Stimulated activated CD4-positive, alpha-beta T cell treated with anti-CD3 and anti-CD28 coated beads, Interleukin-15, amount 100 ng/mL, for 1 hour (primary cell): ENCODE data around the gene MAML3.
"Not testable (repeated sequence)": the region's sequence is repeated elsewhere in the genome, so short reads cannot be mapped to it uniquely, and the experiment has no call there.

Experiments
- DNase-seq, 2 donors: peaks; one replicate each; pipeline ENCODE4 v3.0.0-alpha.2; 2020; ENCODE audit warnings: low read depth in 1 of 2, low spot score in 1 of 2

The MAML3 gene

DNA sequence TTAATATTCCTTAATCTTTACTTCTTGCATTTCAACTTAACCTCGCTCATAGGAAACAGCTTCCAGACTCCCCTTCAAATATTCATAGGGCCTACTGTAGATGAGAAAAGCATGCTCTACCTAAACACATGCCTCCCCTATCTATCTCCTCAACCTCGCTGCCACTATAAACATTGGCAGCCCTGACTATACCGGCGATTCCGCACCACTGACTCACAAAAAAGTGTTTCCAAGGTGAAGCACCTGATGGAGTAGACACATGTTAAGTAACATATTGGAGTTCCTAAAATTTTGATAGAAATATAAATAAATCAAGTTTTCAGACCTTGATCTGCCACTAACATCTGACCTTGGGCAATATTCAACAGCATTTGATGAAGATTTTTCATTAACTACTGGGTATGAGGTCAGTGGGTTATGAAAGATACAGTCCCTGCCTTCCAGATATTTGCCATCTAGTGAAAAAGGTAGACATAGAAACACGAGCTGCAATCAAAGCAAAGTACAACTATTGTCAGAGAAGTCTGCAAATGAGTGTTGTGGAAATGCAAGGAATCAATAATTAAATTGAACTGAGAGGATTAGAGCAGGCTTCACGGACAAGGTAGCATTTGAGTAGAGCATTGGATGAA, 184.2 kb downstream of the MAML3 start:
- DNase-seq = no peak

DNA sequence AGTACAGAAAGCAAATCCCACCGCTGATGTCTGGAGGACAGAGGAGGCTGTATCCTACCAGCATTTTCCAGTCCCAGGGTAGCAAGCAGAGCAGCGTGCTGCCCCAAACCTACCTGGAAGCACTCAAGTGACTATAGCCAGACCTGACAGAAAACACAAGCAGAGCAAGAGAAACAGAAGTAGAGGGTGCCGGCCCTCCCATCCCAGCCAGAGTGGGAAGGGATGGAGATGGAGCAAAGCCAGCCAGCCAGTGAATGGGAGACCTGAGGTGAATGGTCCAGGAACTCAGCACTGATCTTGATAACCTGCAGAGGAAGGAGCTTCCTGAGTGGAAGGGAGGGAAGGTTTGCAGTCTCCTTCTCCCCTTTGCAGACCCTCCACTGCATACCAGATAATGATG, 185.2 kb downstream of the MAML3 start:
- no peak for DNase-seq

- DNase-seq = no peak
Observed at GRCh38 chr4:139966383-139966782, 187.6 kb downstream of the MAML3 start.

- DNase-seq = no peak
Observed at GRCh38 chr4:139965789-139966188, 188.2 kb downstream of the MAML3 start.

- no peak for DNase-seq
Observed at GRCh38 chr4:139963708-139964107, 190.3 kb downstream of the MAML3 start.

GRCh38 chr4:139962130-139962684, 191.8 kb downstream of the MAML3 start:
- DNase-seq = no peak

DNA sequence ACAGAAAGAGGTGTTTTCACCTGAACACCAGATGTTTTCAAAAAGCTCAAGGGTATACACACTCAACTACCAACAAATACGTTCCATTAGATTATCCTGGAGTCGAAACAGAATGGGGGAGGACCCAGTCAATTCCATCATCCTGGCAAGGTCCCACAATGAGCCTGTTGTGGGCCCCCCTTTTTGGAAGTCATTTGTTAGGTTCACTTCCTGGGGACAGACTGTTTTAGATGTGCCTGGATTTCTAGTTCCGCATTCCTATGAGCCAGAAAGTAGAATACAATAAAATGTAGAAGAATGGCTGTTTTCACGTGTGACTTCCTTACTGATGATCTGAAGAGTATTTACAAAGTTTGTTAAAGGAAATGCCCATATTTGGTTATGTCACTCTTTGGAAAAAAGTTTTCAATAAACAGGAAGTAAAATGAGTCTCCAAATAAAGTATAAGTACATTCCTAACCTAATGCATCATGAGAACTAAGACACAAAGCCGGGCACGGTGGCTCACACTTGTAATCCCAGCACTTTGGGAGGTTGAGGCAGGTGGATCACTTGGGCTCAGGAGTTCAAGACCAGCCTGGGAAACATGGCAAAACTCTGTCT, 192.5 kb downstream of the MAML3 start:
- DNase-seq = no peak

DNA sequence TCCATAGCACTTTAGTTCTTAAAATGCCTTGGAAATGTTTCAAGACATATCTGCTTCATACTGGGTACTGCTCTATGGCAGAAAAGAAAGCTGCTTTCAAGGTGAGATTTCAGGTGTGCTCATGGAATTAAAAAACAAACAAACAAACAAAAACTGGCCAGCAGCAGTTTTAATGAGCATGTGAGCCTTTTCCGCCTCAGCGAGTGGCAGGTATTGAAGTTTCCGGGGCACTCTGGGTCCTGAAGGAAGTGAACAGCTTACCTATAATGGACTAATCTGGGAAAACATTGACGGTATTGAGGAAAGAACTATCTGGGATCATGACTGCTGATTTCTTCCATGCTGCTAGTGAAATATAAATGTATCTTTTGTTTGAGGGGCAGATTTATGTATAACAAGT, 194.6 kb downstream of the MAML3 start:
- DNase-seq = no peak

GRCh38 chr4:139958739-139959098, 195.3 kb downstream of the MAML3 start:
- no peak for DNase-seq

DNA sequence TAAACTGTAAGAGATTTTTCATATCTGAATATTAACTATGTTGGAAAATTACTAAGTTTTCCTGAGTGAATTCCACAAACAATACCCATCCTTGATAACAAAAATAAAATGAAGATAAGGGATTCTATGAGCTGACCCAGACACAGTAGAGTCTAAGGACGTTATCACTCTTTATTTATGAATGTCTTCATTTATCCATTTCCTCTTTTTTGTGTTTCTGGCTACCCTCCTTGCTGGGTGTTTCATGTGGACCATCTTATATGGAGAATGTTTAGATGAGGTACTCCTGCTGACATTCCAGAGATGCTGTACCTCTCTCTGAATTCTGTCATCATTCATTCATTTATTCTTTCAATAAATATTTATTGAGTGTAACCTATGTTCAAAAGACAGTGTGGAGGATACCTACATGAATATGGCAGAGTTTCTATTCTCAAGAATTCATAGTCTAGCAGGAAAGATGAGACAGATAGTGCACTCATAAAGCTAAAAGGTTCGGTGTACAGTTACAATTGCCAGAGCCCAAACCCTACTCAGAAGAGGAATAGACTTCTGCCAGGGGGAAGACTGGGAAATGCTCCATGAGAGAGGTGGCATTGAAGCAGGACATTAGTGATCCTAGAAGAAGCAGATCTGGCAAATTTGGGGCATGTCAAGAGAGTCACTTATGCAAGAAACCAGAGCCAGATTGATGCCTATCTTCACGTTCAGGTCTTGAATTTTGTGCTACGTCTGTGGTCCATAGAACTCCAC, 195.8 kb downstream of the MAML3 start:
- DNase-seq = no peak

DNA sequence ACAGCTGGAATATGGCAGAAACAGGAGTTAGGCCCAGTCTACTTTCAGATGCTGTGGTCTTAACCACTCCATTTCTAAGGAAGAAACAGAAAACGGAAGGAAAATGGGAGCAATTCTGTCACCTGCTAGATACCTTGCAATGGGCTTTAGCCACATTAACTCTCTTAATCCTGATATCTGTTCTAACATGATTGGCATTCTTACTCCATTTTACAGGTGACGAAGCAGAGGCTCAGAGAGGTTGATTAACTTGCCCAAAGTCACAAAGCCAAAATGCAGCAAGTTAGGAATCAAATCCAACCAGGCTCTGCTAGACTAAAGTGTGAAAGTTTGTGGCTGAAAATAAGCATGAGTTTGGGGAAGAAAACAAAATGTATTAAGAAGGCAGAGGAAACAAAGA, 196.9 kb downstream of the MAML3 start:
- DNase-seq = no peak

- no peak for DNase-seq
Observed at GRCh38 chr4:139956507-139957017, 197.4 kb downstream of the MAML3 start.

GRCh38 chr4:139955600-139955999, 198.4 kb downstream of the MAML3 start:
- DNase-seq = no peak

DNA sequence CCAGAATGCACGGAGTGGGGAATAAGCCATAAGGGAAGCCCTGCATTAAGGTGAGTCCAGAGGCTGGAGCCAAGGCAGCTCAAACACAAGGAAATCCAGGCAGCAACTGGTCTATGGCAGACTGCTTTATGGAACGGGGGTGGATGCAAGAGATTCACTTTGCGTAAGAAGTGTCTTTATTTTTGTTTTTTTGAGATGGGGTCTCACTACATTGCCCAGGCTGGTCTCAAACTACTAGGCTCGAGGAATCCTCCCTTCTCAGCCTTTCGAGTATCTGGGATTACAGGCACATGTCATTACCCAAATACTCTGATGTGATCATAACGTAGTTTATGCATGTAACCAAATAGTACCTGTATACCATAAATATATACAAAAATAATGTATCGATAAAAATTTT, 199.5 kb downstream of the MAML3 start:
- DNase-seq = no peak

GRCh38 chr4:139951021-139951420, 203.0 kb downstream of the MAML3 start:
- DNase-seq = no peak

DNA sequence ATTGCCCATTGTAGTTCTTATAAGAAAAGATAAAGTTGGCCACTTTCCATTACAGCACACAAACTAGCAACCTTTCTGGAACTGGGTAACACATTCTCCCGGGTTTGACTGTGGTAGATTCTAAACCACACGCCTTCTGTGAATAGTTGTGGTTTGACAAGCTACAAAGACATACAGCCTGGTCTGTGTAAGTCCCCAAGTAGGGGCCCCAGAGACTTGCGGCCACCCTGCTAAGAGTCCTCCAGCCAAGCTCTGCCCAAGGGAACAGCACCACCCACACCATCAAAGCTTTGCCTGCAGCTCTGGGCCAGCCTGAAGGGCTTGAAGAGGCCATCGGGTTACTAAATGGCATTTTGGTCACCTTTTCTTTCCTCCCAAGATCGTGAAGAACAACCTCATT, 203.4 kb downstream of the MAML3 start:
- no peak for DNase-seq

DNA sequence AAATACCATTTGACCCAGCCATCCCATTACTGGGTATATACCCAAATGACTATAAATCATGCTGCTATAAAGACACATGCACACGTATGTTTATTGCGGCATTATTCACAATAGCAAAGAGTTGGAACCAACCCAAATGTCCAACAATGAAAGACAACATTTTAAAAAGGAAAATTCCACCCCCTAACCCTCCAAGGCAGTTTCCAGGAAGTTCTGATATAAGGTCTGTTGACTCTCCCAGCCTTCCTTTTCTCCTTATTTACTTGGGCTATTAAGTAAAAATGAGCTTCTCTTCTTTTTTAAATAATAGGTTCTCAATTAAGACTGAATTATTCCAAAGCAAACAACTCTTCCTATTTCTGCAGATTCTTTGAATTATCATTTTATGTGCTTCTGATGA, 209.1 kb downstream of the MAML3 start:
- not testable (repeated sequence) for DNase-seq

DNA sequence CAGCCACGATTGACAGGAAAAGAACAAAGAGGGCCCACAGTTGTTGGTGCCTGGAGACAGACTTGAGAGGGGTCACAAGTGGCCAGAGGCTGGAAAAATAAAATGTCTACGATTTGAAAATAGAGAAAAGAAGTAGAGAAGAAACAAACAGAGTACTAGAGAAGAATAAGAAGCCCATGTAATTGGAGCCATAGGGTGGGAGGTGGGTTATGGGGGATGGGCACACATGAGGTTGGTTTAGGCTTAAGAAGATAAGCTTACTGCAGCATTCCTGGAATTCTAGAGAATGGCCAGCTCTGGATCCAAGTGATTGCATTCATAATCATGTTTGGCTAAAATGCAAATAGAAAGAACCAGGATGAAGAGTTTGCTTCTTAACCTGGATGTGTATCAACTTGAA, 210.7 kb downstream of the MAML3 start:
- no peak for DNase-seq

DNA sequence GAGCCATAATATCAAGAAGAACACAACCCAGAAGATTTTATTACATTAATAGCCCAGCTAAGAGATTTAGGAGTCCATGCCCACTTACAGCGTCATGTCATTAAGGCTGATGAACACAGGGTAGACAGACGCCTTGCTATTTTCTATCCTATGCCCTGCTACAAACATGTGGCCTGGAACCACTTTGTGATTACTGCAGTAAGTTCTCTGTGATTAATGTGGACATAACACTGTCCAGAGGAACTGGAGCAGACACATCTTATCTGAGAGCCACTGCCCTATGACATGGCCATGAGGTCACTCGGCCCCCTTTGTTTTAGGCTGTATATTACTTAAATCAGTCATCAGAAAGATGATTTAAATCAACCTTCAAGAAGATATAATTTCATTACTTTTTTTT, 211.7 kb downstream of the MAML3 start:
- DNase-seq = no peak

DNA sequence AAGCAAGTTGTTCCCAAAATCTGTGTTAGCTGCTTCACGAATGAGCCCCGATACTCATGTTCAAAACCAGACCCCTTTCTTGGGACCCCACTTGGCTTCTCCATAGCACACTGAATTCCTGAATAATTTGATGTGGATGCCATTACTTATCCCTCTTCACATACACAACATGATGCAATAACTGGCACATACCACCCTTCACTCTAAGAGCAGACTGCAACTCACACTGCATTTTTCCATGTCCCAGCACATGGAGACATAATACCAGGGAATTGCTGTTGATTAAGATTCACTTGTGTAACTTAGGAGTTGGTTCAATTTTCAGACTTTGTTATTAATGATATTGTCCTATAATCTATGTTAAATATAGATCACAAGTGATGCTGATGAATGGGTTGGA, 213.4 kb downstream of the MAML3 start:
- DNase-seq = no peak

DNA sequence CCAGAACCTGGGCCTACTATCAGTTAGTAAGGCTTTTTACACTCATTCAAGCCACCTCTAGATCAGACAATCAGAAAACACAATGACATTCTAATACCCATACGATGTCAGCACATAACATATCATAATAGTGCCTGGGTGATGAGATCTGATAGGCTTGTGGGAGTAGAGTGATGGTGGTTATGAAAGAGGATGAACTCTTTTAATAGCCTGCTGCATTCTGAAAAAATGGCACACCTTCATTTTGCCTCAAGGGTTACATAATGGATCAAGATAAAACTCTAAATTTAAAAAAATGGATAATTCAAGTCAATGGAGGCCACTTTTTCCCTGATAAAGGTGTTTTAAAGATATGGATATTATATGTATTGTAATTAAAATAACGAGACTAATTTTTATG, 215.6 kb downstream of the MAML3 start:
- no peak for DNase-seq

GRCh38 chr4:139935911-139936310, 218.1 kb downstream of the MAML3 start:
- DNase-seq = no peak
